ENCODE results near the gene ZIC3.

The ZIC3 gene

DNA sequence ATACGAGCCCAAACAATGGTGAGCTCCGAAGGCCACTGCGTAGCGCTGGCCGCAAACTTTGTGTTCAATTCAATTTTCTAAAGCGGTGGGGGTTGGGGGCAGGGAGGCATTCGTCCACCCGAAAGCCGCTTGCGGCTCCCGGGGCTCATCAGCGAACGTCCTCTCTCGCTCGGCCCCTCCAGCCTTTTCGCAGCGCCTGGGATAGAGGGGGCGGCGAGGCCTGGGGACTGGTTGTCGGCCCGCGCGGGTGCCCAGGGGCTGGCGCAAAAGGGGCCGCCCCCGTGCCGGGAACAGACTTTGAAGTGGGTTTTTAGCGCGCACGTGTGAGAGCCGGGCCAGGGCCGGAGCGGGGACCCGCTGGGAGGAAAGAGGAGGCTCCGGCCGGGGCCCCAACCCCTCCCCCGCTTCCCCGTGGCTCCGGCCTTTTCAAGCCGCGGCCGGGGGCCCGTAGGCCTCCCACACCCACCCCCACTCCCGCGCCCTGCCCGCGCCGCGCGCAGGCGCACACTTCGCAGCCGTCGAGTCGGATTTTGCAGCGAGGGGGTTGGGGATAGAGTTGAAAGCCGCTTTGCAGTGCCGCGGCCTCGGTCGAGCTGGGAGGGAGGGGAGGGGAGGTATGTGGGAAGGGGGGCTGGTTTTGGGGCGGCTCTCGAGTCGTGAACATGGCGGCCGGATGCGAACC, 8.3 kb downstream of the ZIC3 start:
- no peak for DNase-seq (ENCODE audit: low read depth)

- DNase-seq (ENCODE audit: low read depth): no peak
These were observed 8.9 kb downstream of the ZIC3 start for GRCh38 chrX:137574784-137575293.

- no peak for DNase-seq (ENCODE audit: low read depth)
These were observed 9.8 kb downstream of the ZIC3 start for GRCh38 chrX:137575596-137576255.

- no peak for DNase-seq (ENCODE audit: low read depth)
These were observed 21.2 kb downstream of the ZIC3 start for GRCh38 chrX:137587151-137587550.

GRCh38 chrX:137600769-137601168, 34.8 kb downstream of the ZIC3 start:
- no peak for DNase-seq (ENCODE audit: low read depth)
